GM18858 (cell line): ENCODE data around the gene PIGH.

Experiments
- ATAC-seq: cut with Tn5 transposase; IDR thresholded peaks from one replicate; pipeline ENCODE4 v1.9.1; 2021; ENCODE audit not compliant: unreplicated experiment

Gene PIGH

DNA sequence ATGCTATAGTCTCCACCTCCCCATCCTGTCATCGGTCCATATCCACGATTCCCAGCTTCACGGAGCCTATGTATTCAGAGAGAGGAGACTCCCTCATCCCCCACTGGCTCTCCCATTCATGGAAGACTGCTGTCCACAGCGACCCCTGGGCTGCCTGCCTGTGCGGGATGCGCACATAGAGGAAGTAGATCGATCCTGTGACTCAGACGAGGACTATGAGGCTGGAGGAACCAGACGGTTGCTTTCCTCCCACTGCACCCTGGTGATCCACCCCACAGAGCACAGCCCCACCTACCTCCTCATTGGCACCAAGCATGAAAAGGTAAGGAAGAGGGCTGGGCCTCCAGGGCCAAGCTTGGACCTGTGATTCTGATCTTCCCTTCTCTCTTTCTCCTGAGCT, 24.4 kb downstream of the PIGH start:
- ATAC-seq: no peak

GRCh38 chr14:67574806-67575205, 25.3 kb downstream of the PIGH start:
- no peak for ATAC-seq

DNA sequence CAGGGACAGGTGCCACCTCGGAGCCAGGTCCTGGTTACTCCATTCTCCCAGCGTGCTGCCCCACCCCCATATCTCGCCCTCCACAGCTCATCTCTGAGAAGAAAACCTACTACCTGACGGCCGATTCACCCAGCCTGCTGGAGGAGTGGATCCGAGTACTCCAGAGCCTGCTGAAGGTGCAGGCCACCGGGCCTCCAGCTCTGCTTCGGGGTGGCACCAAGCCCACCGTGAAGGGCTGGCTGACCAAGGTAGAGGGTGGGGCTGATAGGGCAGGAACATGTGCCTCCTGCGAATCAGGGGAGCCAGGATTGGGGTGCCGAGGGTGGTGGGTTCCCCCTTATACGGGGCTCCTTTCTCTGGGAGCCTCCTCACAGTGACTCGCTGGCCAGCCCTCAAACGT, 25.9 kb downstream of the PIGH start:
- ATAC-seq: no peak

- no peak for ATAC-seq
These were observed 26.6 kb downstream of the PIGH start for GRCh38 chr14:67573228-67574010.

GRCh38 chr14:67572608-67573007, 27.5 kb downstream of the PIGH start:
- ATAC-seq: no peak

- ATAC-seq: no peak
These were observed 28.1 kb downstream of the PIGH start for GRCh38 chr14:67571991-67572323.

DNA sequence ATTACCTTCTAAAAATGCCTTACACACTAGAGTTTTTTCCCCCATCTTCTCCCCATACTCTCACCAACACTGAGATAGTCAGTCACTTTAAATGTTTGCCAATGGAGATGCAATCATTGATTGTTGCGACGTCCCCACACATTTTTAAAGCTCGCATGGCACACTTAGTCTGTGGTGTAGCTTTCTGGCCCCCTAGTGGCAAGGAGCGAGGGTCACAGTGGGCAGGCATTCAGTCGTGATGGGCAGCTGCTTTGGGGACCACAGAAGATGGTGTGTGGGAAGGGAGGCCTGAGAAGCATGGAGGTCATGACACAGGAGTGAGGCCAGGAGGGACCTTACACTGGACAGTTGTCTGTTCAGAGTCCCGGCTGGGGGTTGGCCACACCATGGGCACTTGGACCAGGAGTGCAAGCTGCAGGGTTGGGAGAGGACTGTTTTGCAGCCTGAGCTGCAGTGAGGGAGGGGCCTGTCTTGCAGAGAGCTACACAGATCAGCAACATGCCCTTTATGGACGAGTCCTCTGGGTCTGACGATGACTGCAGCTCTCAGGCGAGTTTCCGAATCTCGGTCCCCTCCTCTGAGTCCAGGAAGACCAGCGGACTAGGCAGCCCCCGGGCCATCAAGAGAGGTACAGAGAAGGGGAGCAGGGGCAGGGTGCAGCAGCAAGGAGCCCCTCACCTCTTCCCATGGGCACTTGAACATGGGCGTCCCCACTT, 28.6 kb downstream of the PIGH start:
- no peak for ATAC-seq

- no peak for ATAC-seq
These were observed 29.6 kb downstream of the PIGH start for GRCh38 chr14:67570453-67570852.

DNA sequence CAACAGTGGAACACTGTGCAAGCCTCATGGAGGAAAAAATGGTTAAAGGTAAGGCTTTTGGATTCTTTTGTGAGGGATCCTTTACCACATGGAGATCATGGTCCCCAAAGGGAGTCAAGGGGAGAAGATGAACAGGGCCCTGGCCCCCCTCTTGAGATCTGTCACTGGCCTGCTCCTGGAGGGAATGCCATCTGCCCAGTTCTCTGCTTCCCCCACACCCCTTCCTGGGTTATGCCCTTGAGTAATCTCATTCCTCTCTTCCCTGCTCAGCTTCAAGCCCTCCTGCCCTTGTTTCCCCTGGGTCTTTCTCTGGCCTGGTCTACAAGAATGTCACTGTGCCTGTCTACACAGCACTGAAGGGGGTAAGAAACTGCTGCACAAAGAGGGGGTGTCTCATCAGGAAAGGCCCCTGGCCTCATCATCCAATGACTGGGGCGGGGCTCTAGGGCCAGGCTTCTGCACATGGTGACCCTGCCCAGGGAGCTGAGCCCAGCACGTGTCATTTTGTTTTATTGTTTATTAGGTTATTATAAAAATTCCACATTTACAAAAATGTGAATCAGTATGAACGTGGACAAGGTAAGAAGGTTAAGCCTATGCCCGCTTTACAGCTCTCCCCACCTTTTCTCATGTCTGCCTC, 30.3 kb downstream of the PIGH start:
- no peak for ATAC-seq

- no peak for ATAC-seq
These were observed 30.9 kb downstream of the PIGH start for GRCh38 chr14:67569011-67569650.

GRCh38 chr14:67567654-67568053, 32.4 kb downstream of the PIGH start:
- ATAC-seq: no peak

GRCh38 chr14:67566908-67567307, 33.2 kb downstream of the PIGH start:
- ATAC-seq: no peak

GRCh38 chr14:67564236-67564635, 35.8 kb downstream of the PIGH start:
- ATAC-seq: no peak

- no peak for ATAC-seq
These were observed 37.3 kb downstream of the PIGH start for GRCh38 chr14:67562776-67563150.

DNA sequence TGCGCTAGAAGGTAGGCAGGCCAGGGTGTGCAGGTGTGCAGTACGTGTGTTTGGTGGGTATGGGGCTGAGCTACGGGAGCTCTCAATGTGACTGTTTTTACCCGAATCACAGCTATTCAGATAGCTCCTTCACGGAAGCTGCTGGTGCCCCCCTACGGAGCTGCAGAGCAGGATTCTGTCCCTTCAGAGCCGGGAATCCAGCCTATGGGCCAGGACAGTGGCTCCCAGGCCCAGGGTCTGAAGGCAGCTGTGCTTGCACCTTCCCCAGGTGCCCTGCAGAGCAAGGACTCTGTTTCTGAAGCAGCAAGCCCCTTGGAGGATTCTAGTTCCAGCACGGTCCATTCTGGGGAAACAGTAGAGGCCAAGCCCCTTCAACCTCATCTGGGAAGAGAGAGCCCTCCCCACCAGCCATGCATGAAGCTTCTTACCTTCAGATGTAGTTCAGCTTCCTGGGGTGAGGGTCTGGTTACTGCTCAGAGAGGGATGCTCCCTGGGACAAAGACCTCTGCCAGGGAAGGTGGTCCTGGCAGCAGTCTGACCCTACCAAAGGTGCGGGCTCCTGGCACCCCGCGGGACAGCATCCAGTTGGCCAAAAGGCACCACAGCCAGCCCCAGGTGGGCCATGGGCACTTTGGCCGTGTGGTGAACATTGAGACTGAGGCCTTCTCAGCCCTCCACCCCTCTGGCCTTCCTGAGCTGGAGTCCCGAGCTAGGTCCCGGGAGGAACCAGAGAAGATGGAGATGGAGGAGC, 37.9 kb downstream of the PIGH start:
- no peak for ATAC-seq

DNA sequence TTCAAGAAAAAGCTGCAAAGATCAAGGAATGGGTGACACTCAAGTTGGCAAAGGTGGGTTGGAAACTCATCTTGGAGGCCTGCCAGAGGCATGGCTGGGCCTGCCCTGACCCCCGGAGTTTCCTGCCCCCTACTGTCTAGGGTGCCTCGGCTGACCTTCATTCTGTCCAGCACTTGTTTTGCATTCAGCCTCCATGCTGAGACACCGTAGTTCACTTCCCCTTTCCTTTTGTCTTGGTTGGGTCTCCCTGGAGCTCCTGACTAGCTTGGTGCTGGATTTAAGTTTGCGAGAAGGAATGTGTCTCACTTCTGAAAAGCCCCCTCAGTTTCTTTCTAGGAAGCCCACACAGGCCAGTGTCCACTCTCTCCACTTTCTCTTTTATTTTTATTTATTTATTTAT, 40.4 kb downstream of the PIGH start:
- ATAC-seq: no peak

DNA sequence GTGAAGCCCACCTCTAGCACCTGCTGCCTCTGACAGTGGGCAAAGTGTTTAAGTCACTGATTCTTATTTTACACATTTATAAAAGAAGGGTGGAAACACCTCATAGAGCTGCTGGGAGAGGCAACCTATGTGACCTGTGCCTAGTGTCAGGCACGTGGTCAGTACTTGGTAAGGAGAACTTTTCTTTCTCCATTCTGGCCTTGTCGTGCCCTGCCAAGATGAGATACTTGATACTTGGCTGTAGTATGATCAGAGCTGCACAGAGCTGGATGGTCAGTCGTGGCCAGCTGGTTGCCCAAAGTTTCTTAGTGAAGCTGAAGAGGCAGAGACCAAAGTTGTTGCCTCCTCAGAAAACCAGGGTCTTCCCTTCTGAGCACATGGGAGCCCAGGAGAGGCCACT, 42.4 kb downstream of the PIGH start:
- no peak for ATAC-seq

GRCh38 chr14:67557118-67557517, 43.0 kb downstream of the PIGH start:
- no peak for ATAC-seq

DNA sequence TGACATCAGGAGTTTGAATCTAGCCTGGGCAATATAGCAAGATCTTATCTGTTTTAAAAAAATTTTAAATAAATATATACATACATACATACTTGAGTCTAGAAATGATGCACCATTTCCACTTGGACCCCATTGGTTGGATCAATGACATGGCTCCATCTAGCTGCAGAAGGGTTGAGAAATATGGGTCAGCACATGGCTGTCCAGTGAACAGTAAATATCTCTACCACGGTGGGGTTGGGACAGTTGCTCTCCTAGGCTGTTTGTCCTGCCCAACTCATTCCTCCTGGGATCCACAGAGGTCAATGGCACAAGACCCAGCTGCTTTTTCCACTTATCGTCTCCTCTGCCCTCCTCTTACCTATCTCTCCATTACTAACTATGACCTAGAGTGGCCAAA, 43.4 kb downstream of the PIGH start:
- ATAC-seq: no peak

GRCh38 chr14:67555518-67556090, 44.5 kb downstream of the PIGH start:
- no peak for ATAC-seq

GRCh38 chr14:67554341-67554740, 45.7 kb downstream of the PIGH start:
- ATAC-seq: no peak
